HCT116 (cell line): ENCODE measurements around the gene THBS3.

Source experiments
- EZH2 ChIP-seq: fragments of 200-600 bp; sonication (generic); IDR thresholded peaks from 2 replicates; pipeline ENCODE4 v1.6.1; 2017; ENCODE audit warnings: antibody characterized with exemption, mixed run types
- POLR2A ChIP-seq: IDR thresholded peaks from 2 replicates; pipeline ENCODE4 v1.7.0; 2011; ENCODE audit warnings: borderline replicate concordance; ENCODE audit not compliant: insufficient read depth, insufficient read length; ENCODE audit errors: extremely low read depth
- SRF ChIP-seq: IDR thresholded peaks from 2 replicates; pipeline ENCODE4 v1.6.1; 2012; ENCODE audit warnings: low read depth
- TF ChIP-seq, protein P1 (sequence below), 3 experiments: fragments of 200-600 bp in 1 of 3; sonication (generic) in 1 of 3; IDR thresholded peaks in 2 of 3; conservative IDR thresholded peaks in 1 of 3; 2 replicates each; pipeline ENCODE4 v1.5.1; 2012 to 2017; ENCODE audit warnings: low read depth in 2 of 3, low read length in 2 of 3, antibody characterized with exemption in 1 of 3, borderline replicate concordance in 1 of 3, control low read depth in 1 of 3, mild to moderate bottlenecking in 1 of 3, mixed read lengths in 1 of 3, mixed run types in 1 of 3, moderate library complexity in 1 of 3; ENCODE audit not compliant: insufficient read depth in 1 of 3
- TF ChIP-seq, protein P2 (sequence below): IDR thresholded peaks from 2 replicates; pipeline ENCODE4 v1.6.1; 2012

DNA sequence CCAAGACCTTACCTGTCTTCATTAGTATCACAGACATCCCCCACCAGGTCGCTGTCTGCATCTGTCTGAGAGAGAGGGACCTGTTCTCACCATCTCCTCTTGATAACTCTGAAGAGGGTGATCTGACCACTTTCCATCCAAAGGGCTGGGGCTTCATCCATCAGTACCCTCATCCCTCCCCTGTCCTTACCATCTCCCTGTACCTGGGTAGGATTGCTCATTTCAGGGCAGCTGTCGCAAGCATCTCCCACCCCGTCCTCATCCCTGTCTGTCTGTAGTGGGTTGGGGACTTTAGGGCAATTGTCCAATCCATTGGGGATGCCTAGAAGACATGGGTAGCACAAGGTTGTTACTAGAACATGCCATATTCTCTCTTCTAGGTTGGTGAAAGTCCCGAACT lies 7.9 kb downstream of the THBS3 start:
- TF ChIP-seq EZH2 (no peak), POLR2A (no peak), SRF (no peak)
- TF ChIP-seq, protein P1, sequence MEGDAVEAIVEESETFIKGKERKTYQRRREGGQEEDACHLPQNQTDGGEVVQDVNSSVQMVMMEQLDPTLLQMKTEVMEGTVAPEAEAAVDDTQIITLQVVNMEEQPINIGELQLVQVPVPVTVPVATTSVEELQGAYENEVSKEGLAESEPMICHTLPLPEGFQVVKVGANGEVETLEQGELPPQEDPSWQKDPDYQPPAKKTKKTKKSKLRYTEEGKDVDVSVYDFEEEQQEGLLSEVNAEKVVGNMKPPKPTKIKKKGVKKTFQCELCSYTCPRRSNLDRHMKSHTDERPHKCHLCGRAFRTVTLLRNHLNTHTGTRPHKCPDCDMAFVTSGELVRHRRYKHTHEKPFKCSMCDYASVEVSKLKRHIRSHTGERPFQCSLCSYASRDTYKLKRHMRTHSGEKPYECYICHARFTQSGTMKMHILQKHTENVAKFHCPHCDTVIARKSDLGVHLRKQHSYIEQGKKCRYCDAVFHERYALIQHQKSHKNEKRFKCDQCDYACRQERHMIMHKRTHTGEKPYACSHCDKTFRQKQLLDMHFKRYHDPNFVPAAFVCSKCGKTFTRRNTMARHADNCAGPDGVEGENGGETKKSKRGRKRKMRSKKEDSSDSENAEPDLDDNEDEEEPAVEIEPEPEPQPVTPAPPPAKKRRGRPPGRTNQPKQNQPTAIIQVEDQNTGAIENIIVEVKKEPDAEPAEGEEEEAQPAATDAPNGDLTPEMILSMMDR (IDR thresholded peaks at IDR 0.05 in 2 of 3, conservative IDR thresholded peaks at IDR 0.05 in 1 of 3; ENCODE audit: borderline replicate concordance in 1 of 3, insufficient read depth in 1 of 3, low read depth in 2 of 3, low read length in 2 of 3): no peak
- TF ChIP-seq, protein P2, sequence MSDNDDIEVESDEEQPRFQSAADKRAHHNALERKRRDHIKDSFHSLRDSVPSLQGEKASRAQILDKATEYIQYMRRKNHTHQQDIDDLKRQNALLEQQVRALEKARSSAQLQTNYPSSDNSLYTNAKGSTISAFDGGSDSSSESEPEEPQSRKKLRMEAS: no peak
